Activated CD4-positive, alpha-beta T cell treated with anti-CD3 and anti-CD28 coated beads for 48 hours (primary cell): ENCODE data around the gene TRIM44.

Experiments
- DNase-seq: peaks from one replicate; pipeline ENCODE4 v3.0.0-alpha.2; 2020

Gene TRIM44

GRCh38 chr11:35794333-35794732 is 131.8 kb downstream of the TRIM44 start:
- DNase-seq: no peak

- no peak for DNase-seq
These were observed 132.3 kb downstream of the TRIM44 start for GRCh38 chr11:35794850-35795249.

- DNase-seq: no peak
These were observed 134.0 kb downstream of the TRIM44 start for GRCh38 chr11:35796562-35796961.

GRCh38 chr11:35798423-35798822 is 135.8 kb downstream of the TRIM44 start:
- no peak for DNase-seq

- DNase-seq: no peak
These were observed 136.4 kb downstream of the TRIM44 start for GRCh38 chr11:35798983-35799382.

GRCh38 chr11:35799655-35800054 is 137.1 kb downstream of the TRIM44 start:
- DNase-seq: no peak

GRCh38 chr11:35800970-35801953 is 138.7 kb downstream of the TRIM44 start:
- no peak for DNase-seq

- no peak for DNase-seq
These were observed 139.6 kb downstream of the TRIM44 start for GRCh38 chr11:35802221-35802620.

GRCh38 chr11:35802672-35803071 is 140.1 kb downstream of the TRIM44 start:
- no peak for DNase-seq

GRCh38 chr11:35803115-35803514 is 140.5 kb downstream of the TRIM44 start:
- DNase-seq: no peak

- DNase-seq: no peak
These were observed 142.0 kb downstream of the TRIM44 start for GRCh38 chr11:35804451-35805040.

- no peak for DNase-seq
These were observed 147.0 kb downstream of the TRIM44 start for GRCh38 chr11:35809561-35809960.

- no peak for DNase-seq
These were observed 147.6 kb downstream of the TRIM44 start for GRCh38 chr11:35810045-35810645.

GRCh38 chr11:35811783-35812182 is 149.2 kb downstream of the TRIM44 start:
- no peak for DNase-seq

GRCh38 chr11:35812828-35813227 is 150.3 kb downstream of the TRIM44 start:
- DNase-seq: no peak

GRCh38 chr11:35814081-35814695 is 151.6 kb downstream of the TRIM44 start:
- no peak for DNase-seq

GRCh38 chr11:35814720-35815305 is 152.2 kb downstream of the TRIM44 start:
- no peak for DNase-seq

- DNase-seq: no peak
These were observed 153.2 kb downstream of the TRIM44 start for GRCh38 chr11:35815556-35816315.

GRCh38 chr11:35820614-35821013 is 158.0 kb downstream of the TRIM44 start:
- DNase-seq: no peak

- DNase-seq: no peak
These were observed 160.4 kb downstream of the TRIM44 start for GRCh38 chr11:35822815-35823495.

GRCh38 chr11:35823742-35824298 is 161.2 kb downstream of the TRIM44 start:
- no peak for DNase-seq
